Lung (tissue), 12 donors: Measurements from ENCODE around the gene ITGB3BP. TPM values are rescaled to one million over a fixed set of nuclear protein-coding genes. Genes with fewer than 3 reads are reported as not detected.

Experiments
- ATAC-seq: fragments of 200-7000 bp; cut with Tn5 transposase; one replicate; pipeline ENCODE4 v1.9.1; 2020; ENCODE audit warnings: moderate number of reproducible peaks; ENCODE audit not compliant: insufficient read depth, low FRiP score
- DNase-seq, 3 donors: peaks; one replicate each; pipeline ENCODE4 v3.0.0-alpha.2; 2013 to 2017
- H3K27ac ChIP-seq, 2 donors: one replicate each; pipeline ENCODE4 v1.5.1; 2013; ENCODE audit warnings: mild to moderate bottlenecking in 2 of 2, moderate library complexity in 2 of 2, control low read depth in 1 of 2, inconsistent platforms in 1 of 2, low read depth in 1 of 2, low read length in 1 of 2
- H3K27me3 ChIP-seq, 3 donors: one replicate each; pipeline ENCODE4 v1.5.1; 2013; ENCODE audit warnings: low read length in 2 of 3; ENCODE audit not compliant: control insufficient read depth in 3 of 3, insufficient read depth in 3 of 3
- H3K36me3 ChIP-seq, 4 donors: one replicate each; pipeline ENCODE4 v1.5.1; 2013; ENCODE audit warnings: low read length in 4 of 4, mild to moderate bottlenecking in 1 of 4, moderate library complexity in 1 of 4; ENCODE audit not compliant: control insufficient read depth in 4 of 4, insufficient read depth in 4 of 4
- H3K4me1 ChIP-seq, 5 donors: one replicate each; pipeline ENCODE4 v1.5.1; 2013; ENCODE audit warnings: low read length in 5 of 5, mild to moderate bottlenecking in 2 of 5, moderate library complexity in 1 of 5; ENCODE audit not compliant: control insufficient read depth in 5 of 5, insufficient read depth in 5 of 5
- H3K4me3 ChIP-seq: one replicate; pipeline ENCODE4 v1.5.1; 2013; ENCODE audit warnings: mild to moderate bottlenecking, control low read depth, moderate library complexity
- H3K9ac ChIP-seq, 2 donors: one replicate each; pipeline ENCODE4 v1.5.1; 2013; ENCODE audit warnings: low read length in 2 of 2, control low read depth in 1 of 2; ENCODE audit not compliant: insufficient read depth in 1 of 2
- H3K9me3 ChIP-seq, 4 donors: one replicate each; pipeline ENCODE4 v1.5.1; 2013; ENCODE audit warnings: low read length in 3 of 4, mild to moderate bottlenecking in 1 of 4, moderate library complexity in 1 of 4; ENCODE audit not compliant: control insufficient read depth in 4 of 4, insufficient read depth in 3 of 4
- CTCF ChIP-seq: IDR thresholded peaks from 2 replicates; pipeline ENCODE4 v1.5.1; 2012; ENCODE audit warnings: mild to moderate bottlenecking; ENCODE audit errors: control extremely low read depth, extremely low read depth
- WGBS, 2 donors: extraction: QIAGEN DNeasy Blood & Tissue Kit; methylation state at CpG; one replicate each; pipeline ENCODE4 v1.1.7; 2013; 5-methylcytosine and 5-hydroxymethylcytosine counted together
- polyA plus RNA-seq, 2 donors: library from polyadenylated mRNA; stranded (reverse); fragments of 200-250 nt; gene quantifications; one replicate each; pipeline ENCODE4 v1.2.1, GENCODE V29; 2013
- total RNA-seq, 2 donors: library from RNA; depleted of rRNA in 1 of 2; stranded (reverse); fragments of >200 nt in 1 of 2; gene quantifications; one replicate each; pipeline ENCODE4 v1.2.1, GENCODE V29; 2014 to 2021
- donor health status: control.
- donor health status: control.
- donor health status: Bipolar disorder and iron deficiency.
- donor health status: healthy.
- donor health status: DM: yes; HTN: yes; CAD: no.

The ITGB3BP gene
- total and polyA plus RNA-seq, 4 donors = 7.0 to 36.5 (median 24.2) TPM

DNA sequence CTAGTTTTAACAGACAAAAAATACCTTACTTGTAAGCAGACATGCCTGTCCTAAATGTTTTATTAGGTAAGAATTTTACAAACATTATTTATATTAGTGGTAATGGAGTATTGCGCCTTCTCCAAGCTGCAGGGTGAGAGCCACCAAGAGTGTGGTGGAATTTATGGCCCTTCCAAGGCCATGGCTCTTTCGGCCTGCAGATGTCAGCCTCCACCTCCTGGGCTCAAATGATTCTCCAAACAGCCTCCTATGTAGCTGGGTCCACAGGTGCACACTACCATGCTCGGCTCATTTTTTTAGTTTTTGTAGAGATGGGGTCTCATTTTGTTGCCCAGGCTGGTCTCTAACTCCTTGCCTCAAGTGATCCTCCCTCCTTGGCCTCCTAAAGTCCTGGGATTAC is 56.3 kb downstream of the ITGB3BP start:
- Histone ChIP-seq H3K27ac (no peak overlapping the region), H3K27me3 (no peaks in the 10 kb centered on the region), H3K9me3 (peaks cover 0 to 3% (median 0%) of the 10 kb centered on the region in 4 donors), H3K36me3 (peaks cover 0 to 3% (median 0%) of the 10 kb centered on the region in 4 donors), H3K4me1 (no peaks in the 10 kb centered on the region), H3K9ac (no peak overlapping the region), H3K4me3 (no peak overlapping the region)
- ATAC-seq (no peak), DNase-seq (no peak)
- TF ChIP-seq CTCF = no peak
- 91 to 96% methylated on average over 3 of the region's 3 CpGs for WGBS, 2 donors

GRCh38 chr1:63466181-63466580 is 56.8 kb downstream of the ITGB3BP start:
- ATAC-seq = no peak
- H3K27ac ChIP-seq = no peak overlapping the region
- H3K9ac ChIP-seq = no peak overlapping the region
- DNase-seq = no peak
- no peak for TF ChIP-seq CTCF
- H3K4me3 ChIP-seq = no peak overlapping the region
- peaks cover 0 to 6% (median 2%) of the 10 kb centered on the region in 4 donors for H3K36me3 ChIP-seq
- H3K4me1 ChIP-seq = no peaks in the 10 kb centered on the region
- H3K9me3 ChIP-seq = peaks cover 0 to 6% (median 0%) of the 10 kb centered on the region in 4 donors
- H3K27me3 ChIP-seq = no peaks in the 10 kb centered on the region
- WGBS, 2 donors = 70 to 84% methylated on average over 7 of the region's 7 CpGs

- H3K9me3 ChIP-seq = peaks cover 0 to 6% (median 0%) of the 10 kb centered on the region in 4 donors
- no peaks in the 10 kb centered on the region for H3K4me1 ChIP-seq
- ATAC-seq = no peak
- peaks cover 0 to 6% (median 2%) of the 10 kb centered on the region in 4 donors for H3K36me3 ChIP-seq
- H3K4me3 ChIP-seq = no peak overlapping the region
- no peak for TF ChIP-seq CTCF
- WGBS, 2 donors = 27 to 58% methylated on average over 3 of the region's 3 CpGs
- no peak for DNase-seq
- H3K9ac ChIP-seq = no peak overlapping the region
- no peak overlapping the region for H3K27ac ChIP-seq
- H3K27me3 ChIP-seq = no peaks in the 10 kb centered on the region
Measured at GRCh38 chr1:63463248-63463647, 59.8 kb downstream of the ITGB3BP start.

- peaks cover 0 to 6% (median 2%) of the 10 kb centered on the region in 4 donors for H3K36me3 ChIP-seq
- no peak overlapping the region for H3K27ac ChIP-seq
- peaks cover 0 to 6% (median 0%) of the 10 kb centered on the region in 4 donors for H3K9me3 ChIP-seq
- H3K4me3 ChIP-seq = no peak overlapping the region
- ATAC-seq (no peak), DNase-seq (no peak)
- 98 to 100% methylated on average over 1 of the region's 1 CpG for WGBS, 2 donors
- no peak for TF ChIP-seq CTCF
- no peaks in the 10 kb centered on the region for H3K27me3 ChIP-seq
- H3K9ac ChIP-seq = no peak overlapping the region
- H3K4me1 ChIP-seq = no peaks in the 10 kb centered on the region
Measured at GRCh38 chr1:63461661-63462230, 61.3 kb downstream of the ITGB3BP start.
